Thyroid gland (tissue), 4 donors: ENCODE data around the gene PGM3.

Experiments used
- CTCF ChIP-seq, 6 experiments: fragments of 200-600 bp in 3 of 6; fragments of 450-650 bp in 3 of 6; sonication (generic) in 3 of 6; IDR thresholded peaks; one replicate each; pipeline ENCODE4 v1.5.1; 2016 to 2019; ENCODE audit warnings: antibody characterized with exemption in 6 of 6, mild to moderate bottlenecking in 2 of 6, inconsistent platforms in 1 of 6, moderate library complexity in 1 of 6
- POLR2A ChIP-seq, 2 donors: fragments of 450-650 bp; IDR thresholded peaks; one replicate each; pipeline ENCODE4 v1.6.1; 2017; ENCODE audit warnings: antibody characterized with exemption in 2 of 2, mild to moderate bottlenecking in 2 of 2, moderate library complexity in 1 of 2

GRCh38 chr6:83160167-83160566, 32.9 kb downstream of the PGM3 start:
- TF ChIP-seq CTCF (IDR thresholded peaks at IDR 0.05) (no peak), POLR2A (IDR thresholded peaks at IDR 0.05) (no peak)
